Prostate gland (tissue), 2 donors: ENCODE data around the gene FADS2.

Experiments used
- POLR2A ChIP-seq: fragments of 450-650 bp; IDR thresholded peaks from one replicate; pipeline ENCODE4 v1.6.1; 2016; ENCODE audit warnings: antibody characterized with exemption, mild to moderate bottlenecking
- TF ChIP-seq, protein P1 (sequence below), 4 experiments: fragments of 200-600 bp in 2 of 4; fragments of 450-650 bp in 2 of 4; sonication (generic) in 2 of 4; IDR thresholded peaks; 1 replicate in 3 of 4; 2 replicates in 1 of 4; pipeline ENCODE4 v1.5.1; 2016 to 2019; ENCODE audit warnings: antibody characterized with exemption in 4 of 4, mild to moderate bottlenecking in 2 of 4, moderate library complexity in 2 of 4

DNA sequence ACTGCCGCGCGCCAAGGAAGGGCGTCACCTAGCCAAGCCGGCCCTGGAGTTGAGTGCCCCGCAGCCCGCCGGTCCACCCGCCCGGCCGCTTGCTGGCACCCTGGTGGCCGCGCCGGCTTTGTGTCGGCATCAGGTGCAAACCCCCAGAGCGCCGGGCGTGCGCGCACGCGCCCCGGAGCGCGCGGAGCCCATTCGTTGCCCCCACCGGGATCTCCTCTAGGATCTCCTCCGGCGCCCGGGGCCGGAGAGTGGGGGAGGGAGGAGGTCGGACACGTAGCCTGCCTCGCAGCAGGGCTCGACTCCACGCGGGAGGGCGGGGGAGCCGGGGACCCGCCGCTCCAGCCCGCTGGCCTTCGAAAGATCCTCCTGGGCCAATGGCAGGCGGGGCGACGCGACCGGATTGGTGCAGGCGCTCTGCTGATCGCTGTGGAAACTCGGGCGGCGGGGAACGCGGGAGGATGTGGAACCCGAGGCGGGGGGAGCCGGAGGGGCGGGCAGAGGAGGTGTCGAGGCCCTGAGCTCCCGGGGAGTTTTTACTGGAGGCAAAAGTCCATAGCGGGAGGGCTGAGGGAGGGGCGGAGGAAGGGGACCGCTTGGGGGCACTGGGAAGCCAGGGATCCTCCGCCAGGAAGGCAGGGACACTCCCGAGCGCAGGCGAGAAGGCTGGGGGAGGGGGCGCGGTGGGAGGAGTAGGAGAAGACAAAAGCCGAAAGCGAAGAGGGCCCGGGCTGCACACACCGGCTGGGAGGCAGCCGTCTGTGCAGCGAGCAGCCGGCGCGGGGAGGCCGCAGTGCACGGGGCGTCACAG, at the start of gene FADS2:
- TF ChIP-seq, protein P1, sequence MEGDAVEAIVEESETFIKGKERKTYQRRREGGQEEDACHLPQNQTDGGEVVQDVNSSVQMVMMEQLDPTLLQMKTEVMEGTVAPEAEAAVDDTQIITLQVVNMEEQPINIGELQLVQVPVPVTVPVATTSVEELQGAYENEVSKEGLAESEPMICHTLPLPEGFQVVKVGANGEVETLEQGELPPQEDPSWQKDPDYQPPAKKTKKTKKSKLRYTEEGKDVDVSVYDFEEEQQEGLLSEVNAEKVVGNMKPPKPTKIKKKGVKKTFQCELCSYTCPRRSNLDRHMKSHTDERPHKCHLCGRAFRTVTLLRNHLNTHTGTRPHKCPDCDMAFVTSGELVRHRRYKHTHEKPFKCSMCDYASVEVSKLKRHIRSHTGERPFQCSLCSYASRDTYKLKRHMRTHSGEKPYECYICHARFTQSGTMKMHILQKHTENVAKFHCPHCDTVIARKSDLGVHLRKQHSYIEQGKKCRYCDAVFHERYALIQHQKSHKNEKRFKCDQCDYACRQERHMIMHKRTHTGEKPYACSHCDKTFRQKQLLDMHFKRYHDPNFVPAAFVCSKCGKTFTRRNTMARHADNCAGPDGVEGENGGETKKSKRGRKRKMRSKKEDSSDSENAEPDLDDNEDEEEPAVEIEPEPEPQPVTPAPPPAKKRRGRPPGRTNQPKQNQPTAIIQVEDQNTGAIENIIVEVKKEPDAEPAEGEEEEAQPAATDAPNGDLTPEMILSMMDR (IDR thresholded peaks at IDR 0.05), result no peak
- peak; percentile 22 for TF ChIP-seq POLR2A
